ENCODE data around the gene C3orf70. TPM values are rescaled to one million over a fixed set of nuclear protein-coding genes. Genes with fewer than 3 reads are reported as not detected.
A peak's percentile ranks its signal among the peaks of the same experiment; 100 is the strongest.

The C3orf70 gene
- total RNA-seq, 1 donor from 2014 or later = 16.5 TPM

- Histone ChIP-seq H3K9me3 (no peaks in the 10 kb centered on the region), H3K4me3 (no peak overlapping the region), H3K4me1 (peaks cover under 1 to 3% of the 10 kb centered on the region in 2 donors), H3K36me3 (no peaks in the 10 kb centered on the region), H3K27ac (no peak overlapping the region), H3K27me3 (no peaks in the 10 kb centered on the region)
- no peak for TF ChIP-seq CTCF (IDR thresholded peaks at IDR 0.05)
- intact Hi-C loops (cut with DNase I) = no loop called here
- DNase-seq (ENCODE audit: low spot score in 2 of 2) = no peak
Measured at GRCh38 chr3:185155678-185156077, 2.8 kb upstream of the C3orf70 start.

GRCh38 chr3:185153861-185154629 is 1.2 kb upstream of the C3orf70 start:
- Histone ChIP-seq H3K4me1 (peaks cover 3% of the 10 kb centered on the region in 2 donors), H3K9me3 (no peaks in the 10 kb centered on the region), H3K36me3 (no peaks in the 10 kb centered on the region), H3K27ac (no peak overlapping the region), H3K4me3 (peak overlapping the region; percentile 59 to 92), H3K27me3 (no peaks in the 10 kb centered on the region)
- intact Hi-C loops (cut with DNase I) = loop anchor here (5.0 kb wide), 2 partner anchors 72 to 128 kb away; no protein-coding TSS in a partner anchor
- TF ChIP-seq CTCF (IDR thresholded peaks at IDR 0.05) = no peak
- DNase-seq (ENCODE audit: low spot score in 2 of 2) = no peak

GRCh38 chr3:185153171-185153771 is 411 bp upstream of the C3orf70 start:
- Histone ChIP-seq H3K4me1 (peaks cover 3% of the 10 kb centered on the region in 2 donors), H3K9me3 (no peaks in the 10 kb centered on the region), H3K27ac (peak overlapping the region; percentile 29 to 93), H3K27me3 (no peaks in the 10 kb centered on the region), H3K4me3 (peak overlapping the region; percentile 59 to 92), H3K36me3 (no peaks in the 10 kb centered on the region)
- no peak for DNase-seq (ENCODE audit: low spot score in 2 of 2)
- TF ChIP-seq CTCF (IDR thresholded peaks at IDR 0.05) = no peak
- intact Hi-C loops (cut with DNase I) = loop anchor here (5.0 kb wide), 2 partner anchors 71 to 129 kb away; no protein-coding TSS in a partner anchor

- intact Hi-C loops (cut with DNase I) = loop anchor here (5.0 kb wide), 2 partner anchors 70 to 130 kb away; no protein-coding TSS in a partner anchor
- TF ChIP-seq CTCF (IDR thresholded peaks at IDR 0.05) = no peak
- Histone ChIP-seq H3K36me3 (no peaks in the 10 kb centered on the region), H3K27ac (peak overlapping the region; percentile 88 to 93), H3K4me3 (peak overlapping the region; percentile 59 to 92), H3K4me1 (peaks cover 3% of the 10 kb centered on the region in 2 donors), H3K9me3 (no peaks in the 10 kb centered on the region), H3K27me3 (no peaks in the 10 kb centered on the region)
- DNase-seq (ENCODE audit: low spot score in 2 of 2) = no peak
Measured at GRCh38 chr3:185151964-185152409, 873 bp downstream of the C3orf70 start.

GRCh38 chr3:185151101-185151963 is 1.5 kb downstream of the C3orf70 start:
- H3K27me3 ChIP-seq = no peaks in the 10 kb centered on the region
- peak overlapping the region; percentile 59 to 92 for H3K4me3 ChIP-seq
- DNase-seq (ENCODE audit: low spot score in 2 of 2) = no peak
- H3K36me3 ChIP-seq = no peaks in the 10 kb centered on the region
- H3K27ac ChIP-seq = peak overlapping the region; percentile 88 to 93
- intact Hi-C loops (cut with DNase I) = loop anchor here (5.0 kb wide), 2 partner anchors 69 to 131 kb away; no protein-coding TSS in a partner anchor
- H3K9me3 ChIP-seq = no peaks in the 10 kb centered on the region
- no peak for TF ChIP-seq CTCF (IDR thresholded peaks at IDR 0.05)
- H3K4me1 ChIP-seq = peaks cover 3% of the 10 kb centered on the region in 2 donors
